Kidney (tissue), 14 donors: ENCODE results near the gene CTRB1. TPM values are rescaled to one million over a fixed set of nuclear protein-coding genes. Genes with fewer than 3 reads are reported as not detected.

ENCODE experiments used
- DNase-seq, 5 donors: peaks; one replicate each; pipeline ENCODE4 v3.0.0-alpha.2; 2013 to 2020
- FAIRE-seq: peaks from 2 replicates; lab custom pipeline; 2012; peaks lifted over from hg19 to GRCh38; lab: Jason Lieb, UNC
- H3K27ac ChIP-seq, 2 donors: one replicate each; pipeline ENCODE4 v1.7.0; 2013; ENCODE audit warnings: low read depth in 2 of 2, low read length in 2 of 2, inconsistent platforms in 1 of 2
- H3K27me3 ChIP-seq: one replicate; pipeline ENCODE4 v1.7.1; 2013; ENCODE audit warnings: low read length, inconsistent platforms; ENCODE audit not compliant: control insufficient read depth, insufficient read depth
- H3K36me3 ChIP-seq, 3 donors: one replicate each; pipeline versions ENCODE4 v1.7.0 to v1.7.1; 2013; ENCODE audit warnings: low read length in 3 of 3, control low read depth in 1 of 3, inconsistent platforms in 1 of 3; ENCODE audit not compliant: insufficient read depth in 3 of 3, control insufficient read depth in 2 of 3
- H3K4me1 ChIP-seq, 3 donors: one replicate each; pipeline versions ENCODE4 v1.7.0 to v1.7.1; 2013; ENCODE audit warnings: low read length in 3 of 3, inconsistent platforms in 1 of 3, low read depth in 1 of 3; ENCODE audit not compliant: control insufficient read depth in 2 of 3, insufficient read depth in 2 of 3
- H3K4me3 ChIP-seq, 3 donors: one replicate each; pipeline versions ENCODE4 v1.7.0 to v1.8.1; 2013; ENCODE audit warnings: low read length in 3 of 3, control low read depth in 1 of 3, inconsistent platforms in 1 of 3
- H3K9ac ChIP-seq, 3 donors: one replicate each; pipeline versions ENCODE4 v1.7.0 to v1.7.1; 2013; ENCODE audit warnings: low read length in 3 of 3, control low read depth in 1 of 3, inconsistent platforms in 1 of 3
- H3K9me3 ChIP-seq, 3 donors: one replicate each; pipeline versions ENCODE4 v1.7.0 to v1.7.1; 2013; ENCODE audit warnings: low read length in 3 of 3, control low read depth in 1 of 3, inconsistent platforms in 1 of 3; ENCODE audit not compliant: control insufficient read depth in 2 of 3, insufficient read depth in 1 of 3
- intact Hi-C: fragments of 100-400 bp; cut with DNase I; formaldehyde crosslinking; loops from one replicate; pipeline ENCODE4 v1.11.1; 2022
- polyA plus RNA-seq: library from polyadenylated mRNA; stranded (reverse); fragments of 350-450 nt; fragmentation: Illumina TruSeq; extraction: RNeasy Lipid Tissue Mini Kit (QIAGEN cat#74804); gene quantifications from one replicate; pipeline ENCODE4 v1.2.3, GENCODE V29; 2014; ENCODE audit warnings: low read depth, low replicate concordance; ENCODE audit not compliant: insufficient read depth
- total RNA-seq: library from RNA; stranded (reverse); fragmentation: NEBNext Ultra II Directional; extraction: Animal tissue kit (Norgen Biotek cat#: 25700); gene quantifications from one replicate; pipeline ENCODE4 v1.2.1, GENCODE V29; 2021
- TF ChIP-seq, protein P1 (sequence below): IDR thresholded peaks from 3 replicates; pipeline ENCODE4 v1.5.1; 2012; ENCODE audit warnings: mild to moderate bottlenecking, moderate library complexity, borderline replicate concordance; ENCODE audit not compliant: insufficient read depth; ENCODE audit errors: extremely low read depth
- donor health status: control.
- donor health status: control.
- donor health status: control.
- donor health status: control.
- donor health status: control.
- donor health status: DM: yes; HTN: yes; CAD: no.
- donor health status: Normal renal cell carcinoma (clear cell type).

Gene CTRB1
- total and polyA plus RNA-seq, 2 donors from 2014 or later = not detected

DNA sequence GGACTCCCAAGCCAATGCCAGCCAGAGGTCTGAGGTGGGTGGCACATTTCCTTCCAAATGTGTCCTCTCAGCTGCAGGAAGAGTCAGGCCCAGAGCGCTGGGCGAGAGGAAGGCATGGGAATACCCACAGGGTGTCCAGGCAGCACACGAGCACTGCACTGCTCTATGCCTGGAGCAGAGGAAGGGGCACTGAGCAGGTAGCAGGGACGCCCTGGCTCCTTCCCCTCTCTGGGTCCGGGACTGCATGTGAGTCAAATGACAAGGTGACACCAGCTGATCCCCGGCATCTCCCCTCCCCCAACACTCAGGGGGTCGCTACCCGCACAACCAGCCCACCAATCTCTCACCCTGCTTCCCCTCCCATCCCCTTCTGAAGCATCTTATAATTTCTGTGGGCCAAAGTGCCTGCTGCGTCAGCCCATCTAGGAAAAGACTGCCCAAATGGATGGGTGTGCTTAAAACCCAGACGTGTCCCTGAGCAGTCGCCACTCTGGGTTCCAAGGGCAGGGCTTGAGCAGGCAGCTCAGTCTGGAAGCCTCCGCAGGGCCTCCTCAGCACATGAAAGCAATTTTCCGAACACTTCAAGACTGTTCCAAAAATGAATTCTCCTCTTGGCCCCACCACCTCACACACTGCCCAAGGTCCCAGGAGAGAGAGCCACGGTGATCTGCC is 44.6 kb downstream of the CTRB1 start:
- TF ChIP-seq, protein P1, sequence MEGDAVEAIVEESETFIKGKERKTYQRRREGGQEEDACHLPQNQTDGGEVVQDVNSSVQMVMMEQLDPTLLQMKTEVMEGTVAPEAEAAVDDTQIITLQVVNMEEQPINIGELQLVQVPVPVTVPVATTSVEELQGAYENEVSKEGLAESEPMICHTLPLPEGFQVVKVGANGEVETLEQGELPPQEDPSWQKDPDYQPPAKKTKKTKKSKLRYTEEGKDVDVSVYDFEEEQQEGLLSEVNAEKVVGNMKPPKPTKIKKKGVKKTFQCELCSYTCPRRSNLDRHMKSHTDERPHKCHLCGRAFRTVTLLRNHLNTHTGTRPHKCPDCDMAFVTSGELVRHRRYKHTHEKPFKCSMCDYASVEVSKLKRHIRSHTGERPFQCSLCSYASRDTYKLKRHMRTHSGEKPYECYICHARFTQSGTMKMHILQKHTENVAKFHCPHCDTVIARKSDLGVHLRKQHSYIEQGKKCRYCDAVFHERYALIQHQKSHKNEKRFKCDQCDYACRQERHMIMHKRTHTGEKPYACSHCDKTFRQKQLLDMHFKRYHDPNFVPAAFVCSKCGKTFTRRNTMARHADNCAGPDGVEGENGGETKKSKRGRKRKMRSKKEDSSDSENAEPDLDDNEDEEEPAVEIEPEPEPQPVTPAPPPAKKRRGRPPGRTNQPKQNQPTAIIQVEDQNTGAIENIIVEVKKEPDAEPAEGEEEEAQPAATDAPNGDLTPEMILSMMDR = no peak
- H3K4me3 ChIP-seq = peak overlapping the region in 1 of 3 donors; percentile 84
- peaks cover 0 to 46% (median 44%) of the 10 kb centered on the region in 3 donors for H3K4me1 ChIP-seq
- no peaks in the 10 kb centered on the region for H3K9me3 ChIP-seq
- H3K9ac ChIP-seq = peak overlapping the region in 1 of 3 donors; percentile 95
- intact Hi-C loops = no loop called here
- no peak for FAIRE-seq
- H3K27ac ChIP-seq = peak overlapping the region; percentile 55 to 79
- no peaks in the 10 kb centered on the region for H3K36me3 ChIP-seq
- DNase-seq = peak in 1 of 5 donors; percentile 47
- no peaks in the 10 kb centered on the region for H3K27me3 ChIP-seq

DNA sequence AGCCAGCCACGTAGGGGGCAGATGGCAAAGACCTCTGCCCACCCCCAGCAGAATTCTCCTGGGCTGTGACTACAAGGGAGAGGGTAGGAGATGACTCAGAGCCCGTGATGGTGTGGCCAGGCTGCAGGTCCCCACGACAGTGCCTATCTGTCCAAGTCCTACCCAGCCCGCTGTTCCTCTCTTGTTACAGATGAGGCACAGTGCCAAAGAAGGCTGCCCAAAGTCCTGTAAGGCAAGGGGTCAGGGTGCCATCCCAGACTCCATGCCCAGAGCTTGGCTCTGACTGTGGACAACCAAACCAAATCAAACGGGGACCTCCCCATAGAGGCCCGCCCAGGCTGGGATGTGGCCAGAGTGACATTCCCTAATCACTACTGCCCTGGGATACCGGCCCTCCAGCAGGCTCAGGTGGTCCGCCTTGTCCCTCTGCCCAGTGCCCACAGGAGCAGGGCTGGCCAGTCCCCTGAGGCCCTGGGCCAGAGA is 45.2 kb downstream of the CTRB1 start:
- no peak for FAIRE-seq

DNA sequence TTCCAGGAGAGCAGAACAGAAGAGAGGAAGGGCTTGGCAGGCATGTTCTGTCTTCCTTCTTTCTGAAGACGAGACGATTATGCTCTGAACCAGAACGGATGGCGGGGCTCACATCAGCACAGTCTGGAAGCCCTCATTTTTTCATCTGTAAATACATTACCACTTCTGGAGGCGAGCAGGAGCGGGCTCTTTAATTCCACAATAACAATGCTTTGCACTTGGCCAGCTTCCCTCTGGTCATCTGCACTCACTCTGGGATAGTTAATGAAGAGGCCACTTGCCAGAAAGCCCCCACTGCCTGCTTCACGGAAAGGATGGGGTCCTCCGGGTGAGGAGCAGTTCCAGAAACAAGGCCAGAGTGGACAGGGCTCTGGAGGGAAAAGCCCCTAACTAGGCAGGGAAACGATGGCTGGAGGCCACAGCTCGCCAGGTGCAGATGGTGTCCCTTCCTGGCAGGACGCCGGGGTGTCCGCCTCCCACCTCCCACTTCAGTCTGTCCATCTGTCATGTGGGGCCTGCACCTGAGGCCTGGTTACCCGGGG is 45.7 kb downstream of the CTRB1 start:
- Histone ChIP-seq H3K4me1 (peaks cover 0 to 41% (median 37%) of the 10 kb centered on the region in 3 donors), H3K27me3 (no peaks in the 10 kb centered on the region), H3K9me3 (no peaks in the 10 kb centered on the region), H3K4me3 (peak overlapping the region; percentile 47 to 84 (median 78)), H3K9ac (peak overlapping the region; percentile 27 to 95 (median 57)), H3K27ac (peak overlapping the region; percentile 55 to 79), H3K36me3 (no peaks in the 10 kb centered on the region)
- TF ChIP-seq, protein P1 = no peak
- FAIRE-seq (no peak), DNase-seq (peak in 3 of 5 donors; percentile 36 to 84 (median 78))
- intact Hi-C loops = no loop called here

More for the DNA sequence above, 45.2 kb downstream of the CTRB1 start:
- H3K9me3 ChIP-seq = no peaks in the 10 kb centered on the region
- TF ChIP-seq, protein P1 = no peak
- H3K36me3 ChIP-seq = no peaks in the 10 kb centered on the region
- H3K27ac ChIP-seq = peak overlapping the region; percentile 55 to 79
- peaks cover 0 to 41% (median 40%) of the 10 kb centered on the region in 3 donors for H3K4me1 ChIP-seq
- H3K4me3 ChIP-seq = peak overlapping the region; percentile 47 to 84 (median 78)
- DNase-seq = peak in 2 of 5 donors; percentile 50 to 68
- peak overlapping the region in 1 of 3 donors; percentile 95 for H3K9ac ChIP-seq
- no peaks in the 10 kb centered on the region for H3K27me3 ChIP-seq
- intact Hi-C loops = no loop called here
